GM21786 (cell line): ENCODE measurements around the gene KCNC1.
A peak's percentile ranks its signal among the peaks of the same experiment; 100 is the strongest.

Source experiments
- ATAC-seq: cut with Tn5 transposase; IDR thresholded peaks from one replicate; pipeline ENCODE4 v1.9.1; 2021; ENCODE audit not compliant: unreplicated experiment

KCNC1 gene

DNA sequence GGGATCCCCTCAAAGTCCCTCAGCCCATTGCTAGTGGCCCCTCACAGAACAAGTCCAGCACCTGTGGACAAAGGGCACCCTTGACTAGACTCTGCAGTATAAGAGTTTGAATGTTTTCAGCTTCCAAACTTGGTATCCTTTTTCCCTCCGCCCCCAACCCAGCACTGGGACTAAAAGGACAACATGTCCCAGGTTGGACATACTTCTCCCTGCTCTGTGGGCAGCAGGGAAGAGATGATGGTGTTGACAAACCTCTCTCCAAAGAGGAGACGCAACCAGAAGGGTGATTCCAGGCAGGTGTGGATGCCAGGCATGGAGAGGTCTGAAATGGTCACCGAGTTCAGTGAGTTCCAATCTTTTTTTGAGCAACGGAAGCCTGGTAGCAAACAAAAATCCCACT is 19.7 kb upstream of the KCNC1 start:
- no peak for ATAC-seq

DNA sequence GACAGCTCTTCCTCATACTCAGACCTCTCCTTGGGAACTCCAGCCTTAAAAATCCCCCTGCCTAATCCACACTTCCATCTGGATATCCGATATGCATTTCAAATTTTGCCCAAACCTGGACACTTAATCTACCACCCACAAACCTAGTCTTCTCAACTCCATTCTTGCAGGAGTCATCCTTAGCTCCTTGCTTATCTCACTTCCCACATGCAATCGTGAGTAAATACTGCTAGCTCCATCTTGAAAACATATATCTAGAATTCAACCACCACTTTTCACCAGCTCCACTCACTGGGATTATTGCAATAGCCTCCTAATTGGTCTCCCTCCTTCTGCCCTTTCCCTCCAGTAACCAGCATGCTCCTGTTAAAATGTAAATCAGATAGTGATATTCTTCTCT is 17.8 kb upstream of the KCNC1 start:
- no peak for ATAC-seq

DNA sequence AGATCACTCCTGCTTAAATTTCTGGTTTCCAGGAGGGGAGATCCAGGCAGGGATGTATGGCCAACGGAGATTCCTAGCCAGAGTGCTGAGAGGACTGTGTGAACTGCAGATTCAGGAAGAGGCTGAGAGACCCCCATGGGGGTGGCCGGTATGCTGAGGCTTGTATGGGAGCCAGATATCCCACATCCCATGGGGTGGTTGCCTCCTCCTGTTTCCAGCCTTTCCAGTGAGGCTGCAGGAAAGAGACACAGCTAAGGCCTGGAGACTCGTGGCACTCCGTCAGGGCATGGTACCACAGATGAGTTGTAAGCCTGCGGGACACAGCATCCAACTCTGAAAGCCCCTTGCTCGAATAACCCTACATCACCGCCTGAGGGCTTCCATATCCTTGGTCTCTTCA is 16.6 kb upstream of the KCNC1 start:
- ATAC-seq = no peak

DNA sequence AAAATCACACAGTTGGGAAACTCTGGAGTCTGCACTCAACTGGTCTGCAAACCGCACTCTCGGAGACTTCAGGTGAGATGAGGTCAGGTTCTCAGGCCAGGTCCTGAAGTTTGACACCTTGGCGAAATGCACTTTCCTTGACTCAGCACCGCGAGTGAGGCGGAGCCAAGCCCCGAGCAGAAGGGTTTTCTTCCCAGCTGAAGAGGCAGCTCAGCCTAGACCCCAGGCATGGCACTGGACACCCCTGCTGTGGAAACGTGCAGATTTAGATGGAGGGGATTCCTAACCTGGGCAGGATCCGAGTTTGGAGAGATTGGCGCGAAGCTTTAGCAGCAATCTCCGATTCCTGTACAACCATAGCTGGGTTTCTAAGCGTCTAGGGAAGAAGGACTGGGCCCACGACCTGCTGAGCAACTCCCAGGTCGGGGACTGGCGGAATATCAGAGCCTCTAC is 16.0 kb upstream of the KCNC1 start:
- ATAC-seq = no peak

DNA sequence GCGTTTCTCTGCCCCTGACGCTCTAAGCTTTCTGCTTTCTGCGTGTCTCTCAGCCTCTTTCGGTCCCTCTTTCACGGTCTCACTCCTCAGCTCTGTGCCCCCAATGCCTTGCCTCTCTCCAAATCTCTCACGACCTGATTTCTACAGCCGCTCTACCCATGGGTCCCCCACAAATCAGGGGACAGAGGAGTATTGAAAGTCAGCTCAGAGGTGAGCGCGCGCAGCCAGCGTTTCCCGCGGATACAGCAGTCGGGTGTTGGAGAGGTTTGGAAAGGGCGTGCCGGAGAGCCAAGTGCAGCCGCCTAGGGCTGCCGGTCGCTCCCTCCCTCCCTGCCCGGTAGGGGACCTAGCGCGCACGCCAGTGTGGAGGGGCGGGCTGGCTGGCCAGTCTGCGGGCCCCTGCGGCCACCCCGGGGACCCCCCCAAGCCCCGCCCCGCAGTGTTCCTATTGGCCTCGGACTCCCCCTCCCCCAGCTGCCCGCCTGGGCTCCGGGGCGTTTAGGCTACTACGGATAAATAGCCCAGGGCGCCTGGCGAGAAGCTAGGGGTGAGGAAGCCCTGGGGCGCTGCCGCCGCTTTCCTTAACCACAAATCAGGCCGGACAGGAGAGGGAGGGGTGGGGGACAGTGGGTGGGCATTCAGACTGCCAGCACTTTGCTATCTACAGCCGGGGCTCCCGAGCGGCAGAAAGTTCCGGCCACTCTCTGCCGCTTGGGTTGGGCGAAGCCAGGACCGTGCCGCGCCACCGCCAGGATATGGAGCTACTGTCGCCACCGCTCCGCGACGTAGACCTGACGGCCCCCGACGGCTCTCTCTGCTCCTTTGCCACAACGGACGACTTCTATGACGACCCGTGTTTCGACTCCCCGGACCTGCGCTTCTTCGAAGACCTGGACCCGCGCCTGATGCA is 15.3 kb upstream of the KCNC1 start, which contains the start of gene MYOD1:
Gene MYOD1, plus strand, starts transcription at position 544 of the 910 bp plus-strand sequence. Its CDS starts 212 bp downstream, at position 756.
- no peak for ATAC-seq

DNA sequence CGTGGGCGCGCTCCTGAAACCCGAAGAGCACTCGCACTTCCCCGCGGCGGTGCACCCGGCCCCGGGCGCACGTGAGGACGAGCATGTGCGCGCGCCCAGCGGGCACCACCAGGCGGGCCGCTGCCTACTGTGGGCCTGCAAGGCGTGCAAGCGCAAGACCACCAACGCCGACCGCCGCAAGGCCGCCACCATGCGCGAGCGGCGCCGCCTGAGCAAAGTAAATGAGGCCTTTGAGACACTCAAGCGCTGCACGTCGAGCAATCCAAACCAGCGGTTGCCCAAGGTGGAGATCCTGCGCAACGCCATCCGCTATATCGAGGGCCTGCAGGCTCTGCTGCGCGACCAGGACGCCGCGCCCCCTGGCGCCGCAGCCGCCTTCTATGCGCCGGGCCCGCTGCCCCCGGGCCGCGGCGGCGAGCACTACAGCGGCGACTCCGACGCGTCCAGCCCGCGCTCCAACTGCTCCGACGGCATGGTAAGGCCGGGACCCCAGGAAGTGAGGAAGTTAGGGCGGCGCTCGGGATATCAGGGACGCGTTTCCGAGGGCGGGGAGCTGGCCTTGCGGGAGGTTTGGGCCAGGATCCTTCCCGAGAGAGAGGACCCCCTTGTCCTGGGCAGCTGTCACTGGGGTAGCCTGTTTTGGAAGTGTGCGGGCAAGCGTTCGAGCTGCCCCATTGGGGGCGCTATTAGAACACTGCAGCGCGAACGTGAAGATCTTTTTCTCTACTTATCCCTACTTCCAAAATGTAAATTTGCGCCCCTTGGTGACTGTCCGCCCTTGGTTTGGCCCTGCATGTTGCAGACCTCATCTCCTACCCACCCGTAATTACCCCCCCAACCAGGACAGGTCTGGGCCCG is 14.4 kb upstream of the KCNC1 start:
- ATAC-seq = no peak

DNA sequence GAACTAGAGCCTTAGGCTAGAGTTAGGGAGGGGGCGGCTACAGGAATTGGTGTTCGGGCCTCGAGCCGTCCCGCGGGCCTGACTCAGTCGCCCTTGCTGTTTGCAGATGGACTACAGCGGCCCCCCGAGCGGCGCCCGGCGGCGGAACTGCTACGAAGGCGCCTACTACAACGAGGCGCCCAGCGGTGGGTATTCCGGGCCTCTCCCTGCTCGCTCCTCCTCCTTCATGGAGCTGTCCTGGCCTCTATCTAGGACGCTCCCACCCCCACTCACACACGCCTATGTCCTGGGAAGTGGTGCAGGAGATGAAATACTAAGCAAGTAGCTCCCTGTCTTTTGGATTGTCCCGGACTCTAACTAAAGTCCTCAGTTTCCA is 13.8 kb upstream of the KCNC1 start:
- ATAC-seq = no peak

DNA sequence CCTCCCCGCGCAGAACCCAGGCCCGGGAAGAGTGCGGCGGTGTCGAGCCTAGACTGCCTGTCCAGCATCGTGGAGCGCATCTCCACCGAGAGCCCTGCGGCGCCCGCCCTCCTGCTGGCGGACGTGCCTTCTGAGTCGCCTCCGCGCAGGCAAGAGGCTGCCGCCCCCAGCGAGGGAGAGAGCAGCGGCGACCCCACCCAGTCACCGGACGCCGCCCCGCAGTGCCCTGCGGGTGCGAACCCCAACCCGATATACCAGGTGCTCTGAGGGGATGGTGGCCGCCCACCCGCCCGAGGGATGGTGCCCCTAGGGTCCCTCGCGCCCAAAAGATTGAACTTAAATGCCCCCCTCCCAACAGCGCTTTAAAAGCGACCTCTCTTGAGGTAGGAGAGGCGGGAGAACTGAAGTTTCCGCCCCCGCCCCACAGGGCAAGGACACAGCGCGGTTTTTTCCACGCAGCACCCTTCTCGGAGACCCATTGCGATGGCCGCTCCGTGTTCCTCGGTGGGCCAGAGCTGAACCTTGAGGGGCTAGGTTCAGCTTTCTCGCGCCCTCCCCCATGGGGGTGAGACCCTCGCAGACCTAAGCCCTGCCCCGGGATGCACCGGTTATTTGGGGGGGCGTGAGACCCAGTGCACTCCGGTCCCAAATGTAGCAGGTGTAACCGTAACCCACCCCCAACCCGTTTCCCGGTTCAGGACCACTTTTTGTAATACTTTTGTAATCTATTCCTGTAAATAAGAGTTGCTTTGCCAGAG is 13.2 kb upstream of the KCNC1 start:
- no peak for ATAC-seq

DNA sequence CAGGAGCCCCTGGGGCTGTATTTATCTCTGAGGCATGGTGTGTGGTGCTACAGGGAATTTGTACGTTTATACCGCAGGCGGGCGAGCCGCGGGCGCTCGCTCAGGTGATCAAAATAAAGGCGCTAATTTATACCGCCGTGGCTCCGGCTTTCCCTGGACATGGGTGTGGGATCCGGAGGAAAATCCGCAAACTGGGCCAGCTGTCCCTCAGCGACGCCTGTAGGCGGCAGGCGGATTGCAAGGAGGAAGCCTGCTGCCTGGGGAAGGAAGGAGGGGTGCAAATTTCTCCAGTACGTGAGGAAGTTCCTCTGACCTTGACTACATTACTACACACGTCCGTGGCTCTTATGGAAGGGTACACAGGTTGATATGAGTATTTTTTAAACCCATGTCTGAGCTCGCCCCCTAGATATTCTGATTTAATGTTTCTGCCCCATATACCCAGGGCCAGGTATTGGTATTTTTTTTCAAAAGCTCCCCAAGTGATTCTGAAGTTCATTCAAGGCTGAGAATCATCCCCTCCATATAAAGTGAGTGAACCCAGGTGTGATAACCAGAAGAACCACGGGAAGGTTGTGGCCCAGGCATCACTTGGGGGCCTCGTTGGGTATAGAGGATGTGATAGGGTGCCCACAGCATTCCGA is 12.5 kb upstream of the KCNC1 start:
- no peak for ATAC-seq

DNA sequence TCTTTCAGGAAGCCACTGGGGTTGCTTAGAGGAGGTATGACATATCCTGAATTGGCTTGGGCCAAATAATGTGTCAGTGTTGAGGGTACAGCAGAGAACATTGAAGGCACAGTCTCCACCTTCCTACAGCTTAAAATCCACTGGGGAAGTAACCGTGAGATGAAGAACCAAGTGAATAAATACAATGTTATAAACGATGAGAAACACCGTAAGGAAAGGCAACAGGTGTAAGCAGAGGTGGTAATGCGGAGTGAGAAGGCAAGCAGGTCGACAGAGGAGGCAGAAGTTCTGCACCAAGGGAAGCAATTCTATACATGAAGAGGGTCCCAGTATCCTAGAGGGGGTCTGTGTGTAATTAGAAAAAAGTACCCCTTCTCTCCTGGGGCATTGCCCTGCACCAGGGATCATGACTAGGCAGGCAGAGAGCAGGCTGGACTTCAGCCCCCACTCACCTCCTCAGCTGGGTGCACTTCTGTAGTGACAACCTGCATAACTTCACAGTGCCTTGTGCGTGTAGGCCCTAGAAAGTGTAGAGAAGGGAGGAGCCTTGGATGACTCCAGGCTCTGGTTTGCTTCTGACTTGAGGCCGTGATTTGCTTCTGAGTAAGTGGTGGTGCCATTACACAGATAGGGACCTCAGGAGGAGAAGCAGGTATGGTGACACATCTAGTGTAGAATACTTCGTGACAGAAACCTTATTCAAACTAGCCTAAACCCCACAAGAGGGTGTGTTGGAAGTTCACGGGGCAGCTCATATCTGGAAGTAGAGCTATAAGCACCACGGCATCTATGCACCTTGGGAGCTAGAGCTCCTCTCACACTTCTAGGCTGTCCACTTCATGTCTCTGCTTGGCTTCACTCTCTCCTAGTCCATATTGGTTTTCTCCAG is 10.3 kb upstream of the KCNC1 start:
- ATAC-seq = no peak

DNA sequence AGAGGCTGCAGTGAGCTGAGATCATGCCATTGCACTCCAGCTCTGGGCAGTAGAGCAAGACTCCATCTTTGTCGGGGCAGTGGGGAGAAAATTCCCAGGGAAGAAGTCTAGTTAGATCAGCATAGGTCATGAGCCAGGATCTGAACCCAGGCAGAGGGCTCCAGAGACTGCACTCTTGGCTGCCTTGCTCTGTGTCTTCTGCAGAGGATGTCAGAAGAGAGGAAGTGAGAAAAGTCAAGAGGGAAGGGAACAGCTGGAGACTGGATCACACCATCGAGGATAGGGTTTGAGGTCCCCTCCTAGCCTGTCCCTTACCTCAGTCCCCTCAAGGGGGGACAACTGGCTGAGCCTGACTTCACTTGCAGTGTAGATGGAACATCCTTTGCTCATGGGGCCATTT is 9.4 kb upstream of the KCNC1 start:
- no peak for ATAC-seq

DNA sequence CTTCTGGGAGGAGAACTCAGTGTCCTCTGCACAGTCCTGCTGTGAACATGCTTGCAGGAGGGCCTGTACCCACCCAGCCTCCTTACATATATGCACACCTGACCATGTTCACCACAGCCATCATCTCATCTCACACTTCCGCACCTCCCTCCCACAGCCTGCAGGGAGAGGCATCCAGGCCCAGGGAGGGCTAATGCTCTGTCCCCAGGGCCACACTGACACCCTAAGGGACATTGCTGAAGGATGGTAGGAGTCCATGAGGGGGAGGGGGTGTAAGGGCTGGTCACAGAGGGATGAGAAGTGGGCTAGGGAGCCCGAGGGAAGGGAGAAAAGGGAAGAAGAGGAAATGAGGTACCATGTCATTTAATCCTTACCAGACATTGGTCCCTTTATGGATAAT is 4.4 kb upstream of the KCNC1 start:
- ATAC-seq = no peak

DNA sequence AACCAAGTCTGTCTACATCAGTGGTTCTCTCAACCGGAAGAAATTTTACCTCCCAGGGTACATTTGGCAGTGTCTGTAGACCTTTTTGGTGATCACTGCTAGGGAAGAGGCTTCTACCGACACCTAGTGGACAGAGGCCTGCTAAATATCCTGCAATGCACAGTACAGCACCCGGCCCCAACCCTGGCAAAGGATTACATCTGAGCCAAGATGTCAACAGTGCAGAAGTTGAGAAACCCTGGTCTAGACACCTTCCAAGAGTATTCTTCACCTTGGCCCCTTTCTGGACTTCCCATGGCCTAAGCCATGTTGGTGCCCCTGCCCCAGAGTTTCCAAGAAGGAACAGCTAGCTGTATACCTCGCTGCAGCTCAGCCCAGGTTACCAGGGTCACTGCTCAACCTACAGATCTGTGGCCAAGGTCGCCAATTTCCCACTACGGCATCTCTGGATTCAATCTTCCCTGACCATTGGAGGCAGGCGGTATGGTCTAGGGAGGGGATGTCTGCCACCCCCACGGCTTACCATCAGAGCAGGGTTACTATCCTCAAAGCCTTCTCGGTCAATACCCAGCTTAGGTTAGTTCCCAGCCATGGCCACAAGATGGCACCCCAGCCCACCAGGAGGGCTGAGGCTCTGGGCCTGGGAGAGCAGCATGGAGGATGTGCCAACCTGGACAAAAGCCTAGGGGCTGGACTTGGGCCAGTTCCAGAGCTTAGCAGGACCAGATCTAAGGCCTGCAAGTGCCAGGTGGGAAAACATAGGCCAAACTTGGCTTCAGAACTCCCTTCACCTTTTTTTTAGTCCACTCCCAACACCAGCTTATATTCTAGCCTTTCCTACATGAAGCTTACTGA is 3.7 kb upstream of the KCNC1 start:
- ATAC-seq = peak; percentile 57

DNA sequence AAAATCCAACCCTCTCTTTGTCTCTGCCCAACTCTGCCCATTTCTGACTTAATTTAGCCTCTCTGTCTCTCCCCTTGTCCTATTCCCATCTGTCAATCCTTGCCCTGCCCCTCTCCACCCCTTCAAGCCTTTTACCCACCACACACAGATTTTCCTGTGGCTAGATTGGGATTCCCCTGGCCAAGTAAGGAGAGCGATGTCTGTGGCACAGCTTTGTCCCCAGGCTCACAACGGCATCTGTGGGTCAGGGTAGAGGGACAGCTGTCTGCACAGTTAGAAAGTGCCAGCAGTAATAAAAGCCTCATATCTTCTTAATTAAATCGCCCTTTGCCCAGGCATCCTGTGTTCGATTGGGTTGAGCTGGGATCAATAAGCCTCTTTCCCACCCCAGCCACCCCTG is 1.3 kb upstream of the KCNC1 start:
- ATAC-seq = no peak

DNA sequence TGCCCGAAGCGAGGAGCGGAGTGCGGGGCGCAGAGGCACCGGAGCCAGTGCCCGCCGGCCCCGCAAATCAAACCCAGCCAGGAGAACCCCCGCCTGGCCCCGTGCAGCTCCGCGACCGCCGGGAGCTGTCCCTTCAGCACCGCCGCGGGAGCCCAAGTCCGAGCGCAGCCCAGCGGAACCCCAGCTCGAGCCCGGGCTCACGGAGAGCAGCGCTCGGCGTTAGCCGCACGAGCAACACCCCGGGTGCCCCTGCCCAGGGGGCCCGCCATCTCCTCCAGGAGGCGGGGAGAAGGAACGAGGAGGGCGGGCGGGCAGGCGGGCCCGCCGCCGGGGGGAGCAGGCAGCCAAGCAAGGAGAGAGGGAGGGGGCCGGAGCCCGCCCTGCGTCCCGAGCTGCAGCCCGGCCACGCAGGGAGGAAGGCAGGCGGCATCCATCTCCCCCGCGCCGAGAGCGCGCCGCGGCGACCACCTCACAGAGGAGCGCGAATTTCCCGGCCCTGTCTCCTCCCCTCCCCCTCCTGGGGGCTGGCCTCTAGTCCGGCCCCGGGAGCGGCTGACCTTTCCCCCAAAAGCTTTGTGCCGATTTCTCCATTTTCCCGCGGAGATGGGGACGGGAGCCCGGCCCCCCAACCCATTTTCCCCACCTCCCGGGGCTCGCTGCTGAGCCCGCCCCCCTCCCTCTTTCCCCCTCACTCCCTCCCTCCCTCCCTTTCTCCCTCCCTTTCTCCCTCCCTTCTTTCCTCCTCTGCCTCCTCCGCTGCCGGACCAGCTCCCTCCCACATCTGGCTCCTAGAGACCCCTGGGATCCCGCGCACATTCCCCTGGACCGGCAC is 621 bp downstream of the KCNC1 start:
- no peak for ATAC-seq

DNA sequence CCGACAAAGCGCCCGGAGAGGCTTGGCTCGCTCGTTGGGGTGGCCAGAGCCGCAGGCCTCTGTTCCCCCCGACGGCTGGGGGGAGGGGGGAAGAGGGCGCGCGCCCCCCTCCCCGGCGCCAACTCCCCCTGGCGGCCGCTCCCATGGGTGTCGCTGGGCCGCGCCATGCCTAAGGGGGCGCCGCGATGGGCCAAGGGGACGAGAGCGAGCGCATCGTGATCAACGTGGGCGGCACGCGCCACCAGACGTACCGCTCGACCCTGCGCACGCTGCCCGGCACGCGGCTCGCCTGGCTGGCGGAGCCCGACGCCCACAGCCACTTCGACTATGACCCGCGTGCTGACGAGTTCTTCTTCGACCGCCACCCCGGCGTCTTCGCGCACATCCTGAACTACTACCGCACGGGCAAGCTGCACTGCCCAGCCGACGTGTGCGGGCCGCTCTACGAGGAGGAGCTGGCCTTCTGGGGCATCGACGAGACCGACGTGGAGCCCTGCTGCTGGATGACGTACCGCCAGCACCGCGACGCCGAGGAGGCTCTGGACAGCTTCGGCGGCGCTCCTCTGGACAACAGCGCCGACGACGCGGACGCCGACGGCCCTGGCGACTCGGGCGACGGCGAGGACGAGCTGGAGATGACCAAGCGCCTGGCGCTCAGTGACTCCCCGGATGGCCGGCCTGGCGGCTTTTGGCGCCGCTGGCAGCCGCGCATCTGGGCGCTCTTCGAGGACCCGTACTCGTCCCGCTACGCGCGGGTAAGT is 1.4 kb downstream of the KCNC1 start:
- no peak for ATAC-seq

DNA sequence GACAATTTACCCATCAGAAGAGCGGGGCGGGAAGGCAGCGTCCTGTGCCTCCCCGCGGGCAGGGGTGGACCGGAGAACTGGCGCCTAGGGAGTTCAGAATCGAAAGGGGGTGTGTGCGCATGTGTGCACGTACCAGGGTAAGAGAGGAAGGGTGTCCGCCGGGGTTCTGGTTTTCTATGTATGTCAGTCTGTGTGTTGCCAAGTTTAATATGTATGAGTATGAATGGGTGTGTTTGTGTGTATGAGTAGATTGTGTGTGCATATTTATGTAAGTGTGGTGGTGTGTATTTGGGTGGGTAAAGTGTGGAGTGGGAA is 2.0 kb downstream of the KCNC1 start:
- no peak for ATAC-seq
